HG03457 (cell line): ENCODE results near the gene GALC.

Source experiments
- ATAC-seq: cut with Tn5 transposase; IDR thresholded peaks from one replicate; pipeline ENCODE4 v1.9.1; 2021; ENCODE audit warnings: moderate number of reproducible peaks; ENCODE audit not compliant: unreplicated experiment

The GALC gene

DNA sequence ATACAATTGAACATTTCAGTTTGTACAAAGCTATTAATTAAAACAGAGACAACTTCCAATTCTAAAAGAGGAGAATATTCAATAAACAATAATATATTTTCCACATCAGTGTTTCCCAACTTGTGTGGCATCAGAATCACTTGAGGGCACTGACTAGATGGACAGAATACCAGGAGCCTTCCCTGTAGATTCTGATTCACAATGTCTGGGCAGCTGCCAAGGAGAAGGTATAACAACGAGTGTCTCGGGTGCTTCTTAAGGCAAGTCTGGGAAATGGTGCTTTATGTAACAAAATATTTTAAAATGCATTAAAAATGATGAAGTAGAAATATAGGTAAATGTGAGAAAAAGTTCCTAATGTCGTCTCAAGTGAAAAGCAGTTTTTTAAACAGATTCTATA lies 26.2 kb downstream of the GALC start:
- ATAC-seq, result no peak

DNA sequence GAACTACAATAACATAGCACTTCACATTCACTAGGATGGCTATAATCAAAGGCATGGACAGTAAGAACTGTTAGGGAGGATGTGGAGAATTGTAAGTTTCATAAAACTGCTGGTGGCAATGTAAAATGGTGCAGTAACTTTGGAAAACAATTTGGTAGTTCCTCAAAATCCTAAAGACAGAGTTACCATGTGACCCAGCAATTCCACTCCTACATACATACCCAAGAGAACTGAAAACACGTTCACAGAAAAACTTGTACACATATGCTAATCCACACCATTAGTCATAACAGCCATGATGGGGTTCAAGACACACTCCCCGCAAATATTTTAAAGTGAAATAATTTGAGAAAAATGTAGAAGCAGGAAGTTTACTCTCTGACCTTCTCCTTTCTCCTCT lies 31.7 kb downstream of the GALC start:
- ATAC-seq, result no peak

DNA sequence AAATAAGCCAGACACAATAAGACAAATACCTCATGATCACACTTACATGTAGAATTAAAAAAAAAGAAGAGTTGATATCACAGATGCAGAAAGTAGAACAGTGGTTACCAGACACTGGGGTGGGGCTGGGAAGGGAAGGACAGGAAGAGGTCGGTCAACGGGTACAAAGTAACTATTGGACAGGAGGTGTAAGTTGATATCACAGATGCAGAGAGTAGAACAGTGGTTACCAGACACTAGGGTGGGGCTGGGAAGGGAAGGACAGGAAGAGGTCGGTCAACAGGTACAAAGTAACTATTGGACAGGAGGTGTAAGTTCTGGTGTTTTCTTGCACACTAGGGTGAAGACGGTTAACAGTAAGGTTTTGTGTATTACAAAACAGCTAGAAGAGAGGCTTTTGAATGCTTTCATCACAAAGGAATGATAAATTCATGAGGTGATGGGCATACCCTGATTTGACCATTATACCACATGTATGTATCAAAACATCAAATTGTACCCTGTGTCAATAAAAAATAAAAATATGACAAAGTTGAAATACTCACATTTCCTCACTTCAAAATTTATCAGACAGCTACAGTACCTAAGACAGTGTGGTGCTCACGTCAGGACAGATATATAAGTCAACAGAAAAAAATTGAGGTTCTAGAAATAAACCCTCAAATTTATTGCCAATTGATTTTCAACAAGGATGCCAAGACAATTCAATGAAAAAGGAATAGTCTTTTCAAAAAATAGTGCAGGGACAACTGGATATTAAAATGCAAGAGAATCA lies 32.8 kb downstream of the GALC start:
- no peak for ATAC-seq

DNA sequence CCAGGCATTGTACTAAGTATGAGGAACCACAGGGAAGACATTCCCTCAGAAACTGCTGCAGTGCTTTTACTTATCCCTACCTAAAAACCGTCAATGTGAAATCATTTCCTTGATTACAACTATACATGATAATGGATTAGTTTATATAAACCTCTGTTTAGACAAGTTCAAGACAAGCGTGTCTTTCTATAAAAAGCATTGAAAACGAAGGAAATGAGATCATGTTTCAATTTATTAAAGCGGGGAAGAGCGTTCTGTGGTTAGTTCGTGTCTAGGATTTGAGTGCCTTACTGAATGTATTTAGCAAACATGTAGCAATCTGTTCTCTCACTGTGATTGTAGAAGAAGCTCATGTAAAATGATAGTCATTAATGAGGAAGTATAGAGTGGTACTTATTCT lies 37.5 kb downstream of the GALC start:
- ATAC-seq, result no peak

DNA sequence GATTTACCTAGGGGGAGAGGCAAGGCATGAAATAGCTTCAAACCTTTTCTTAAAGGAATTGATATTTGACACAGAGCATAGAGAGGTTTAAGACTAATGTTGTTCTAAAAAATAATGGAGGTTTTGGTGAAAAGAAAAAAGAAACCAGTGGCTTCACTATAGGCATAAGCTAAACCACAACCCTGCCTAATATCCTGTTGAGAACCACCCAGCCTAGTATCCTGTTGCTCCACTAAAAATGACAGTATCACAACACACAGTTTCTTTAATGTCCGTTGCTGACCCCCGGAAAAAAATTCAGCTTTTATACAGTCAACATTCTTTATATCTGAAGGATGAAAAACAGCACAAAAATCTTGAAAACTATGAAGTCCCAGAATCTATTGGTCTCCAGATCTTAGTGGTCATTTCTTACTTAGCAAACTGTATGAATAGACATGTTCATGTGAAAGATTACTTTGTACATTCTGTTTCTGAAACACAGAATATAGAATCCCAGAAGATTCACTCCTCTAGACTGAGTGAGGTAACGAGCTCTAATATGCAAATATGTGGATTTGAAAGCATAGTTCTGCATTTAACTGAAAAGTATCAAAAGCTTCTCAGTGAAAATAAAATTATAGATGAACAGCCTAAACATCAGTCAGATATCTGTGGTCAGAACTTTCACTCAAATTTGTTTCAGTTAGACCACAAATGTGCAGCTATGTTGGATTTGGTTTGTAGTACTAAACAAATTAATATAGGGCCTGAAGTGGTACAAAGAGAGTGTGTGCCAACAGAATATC lies 40.5 kb downstream of the GALC start:
- ATAC-seq, result peak; percentile 88

DNA sequence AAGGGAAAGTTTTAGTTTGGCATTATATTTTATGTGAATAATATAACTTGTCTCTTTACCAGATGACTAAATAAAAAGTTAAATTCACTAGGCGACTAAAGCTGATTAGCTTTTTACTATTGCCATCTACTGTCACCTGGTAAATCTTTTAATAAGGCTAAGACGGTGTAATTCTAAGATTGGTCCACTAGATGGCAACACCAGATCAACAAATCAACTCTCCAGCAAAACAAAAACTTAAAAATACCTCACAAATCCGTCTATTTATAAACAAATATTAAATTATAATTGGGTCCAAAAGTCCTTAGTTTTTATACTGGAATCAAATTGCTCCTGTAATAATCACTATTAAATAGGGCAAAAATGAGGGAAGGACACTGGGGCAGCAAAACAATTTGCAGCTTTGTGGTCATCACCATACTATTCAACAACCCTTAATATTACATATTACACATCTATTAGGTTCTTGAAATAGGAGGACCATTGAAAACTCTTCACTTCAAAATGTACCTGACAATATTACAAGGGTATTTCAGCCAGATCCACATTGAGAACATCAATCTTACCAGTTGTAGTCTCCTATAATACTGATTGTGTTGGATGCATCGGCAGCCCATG lies 47.9 kb downstream of the GALC start:
- ATAC-seq, result no peak

DNA sequence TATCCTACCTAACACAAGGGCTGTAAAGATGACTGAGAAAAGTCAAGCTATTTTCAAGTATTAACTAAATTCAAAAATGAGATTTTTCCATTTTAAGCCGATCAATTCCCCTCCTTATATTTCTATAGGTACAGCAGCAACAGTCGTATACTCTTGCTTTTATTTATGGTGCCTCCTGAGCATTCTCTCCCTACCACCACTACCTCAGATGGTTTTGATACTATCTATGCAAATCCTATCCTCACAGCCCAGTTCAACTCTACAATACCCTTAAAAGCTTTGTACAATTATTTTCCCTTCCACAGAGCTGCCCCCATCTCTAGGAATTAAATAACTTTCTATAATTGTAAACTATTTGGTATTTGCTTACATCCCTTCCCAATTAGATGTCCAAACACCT lies 52.1 kb downstream of the GALC start:
- ATAC-seq, result no peak

DNA sequence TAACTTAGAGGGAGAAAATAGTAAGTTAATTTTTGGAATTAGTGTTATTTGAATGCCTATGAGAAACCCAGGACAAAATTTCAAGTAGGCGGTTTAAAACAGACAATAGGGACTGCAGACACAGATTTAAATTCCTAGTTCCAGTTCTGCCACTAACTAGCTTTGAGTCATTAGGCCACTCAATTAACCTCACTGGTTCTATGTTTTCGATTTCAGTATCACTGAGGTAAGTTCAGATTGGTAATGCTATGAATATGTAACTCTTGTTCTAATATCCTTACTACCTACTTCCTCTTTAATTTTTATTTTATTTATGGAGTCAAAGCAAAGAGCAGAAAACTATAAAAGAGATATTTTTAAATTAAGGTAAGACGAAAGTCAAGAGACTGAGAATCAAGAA lies 52.6 kb downstream of the GALC start:
- peak; percentile 96 for ATAC-seq

DNA sequence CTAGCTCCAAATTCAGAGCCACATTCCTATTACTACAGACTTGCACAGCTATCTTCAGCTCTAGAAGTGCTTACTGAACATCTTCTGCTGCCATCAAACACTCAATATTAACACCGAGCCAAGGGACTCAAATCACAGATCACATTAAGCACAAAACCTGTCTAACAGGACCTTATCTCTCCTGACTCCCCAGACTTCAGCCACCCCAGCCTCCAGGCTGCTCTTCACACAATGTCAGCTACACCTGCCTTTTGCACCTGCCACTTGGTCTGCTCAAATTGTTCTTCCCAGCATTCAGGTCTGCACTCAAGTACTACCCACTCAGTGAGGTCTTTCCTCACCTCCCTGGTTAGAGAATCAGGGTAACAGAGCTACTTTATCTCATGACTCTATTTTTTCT lies 57.1 kb downstream of the GALC start:
- ATAC-seq, result no peak

DNA sequence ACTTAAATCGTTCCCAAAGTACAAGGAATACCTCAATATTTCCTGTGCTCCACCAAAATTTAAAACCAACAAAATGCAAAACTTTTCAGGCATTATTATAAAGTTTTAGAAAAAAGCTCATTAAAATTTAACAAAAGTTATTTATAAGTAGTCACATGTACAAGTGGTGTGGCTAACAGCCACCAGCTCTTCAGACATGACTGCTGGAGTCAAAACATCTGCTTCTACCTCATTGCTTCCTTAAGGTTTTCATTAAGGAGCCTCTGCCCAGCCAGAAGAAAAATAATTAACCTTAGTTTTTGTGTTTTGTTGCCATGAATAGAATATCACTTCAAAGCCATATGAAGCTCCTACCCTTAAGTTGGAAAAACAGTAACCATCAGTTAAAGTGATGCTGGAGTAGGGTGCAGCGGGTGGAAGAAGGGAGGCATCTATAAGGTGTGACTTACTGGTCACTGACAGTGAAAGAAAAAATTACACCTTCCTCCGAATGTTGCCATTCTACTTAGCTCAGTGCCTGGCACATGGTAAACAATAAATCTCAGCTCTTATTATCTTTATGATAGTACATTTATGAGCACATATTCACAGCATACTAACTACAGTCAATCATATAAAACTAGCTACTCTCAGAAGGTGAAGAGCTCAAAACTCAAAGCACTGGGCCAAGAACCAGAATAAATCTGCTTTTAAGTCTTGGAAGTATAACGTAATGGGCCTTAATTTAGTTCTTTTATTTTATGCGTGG lies 57.7 kb downstream of the GALC start:
- ATAC-seq, result no peak

DNA sequence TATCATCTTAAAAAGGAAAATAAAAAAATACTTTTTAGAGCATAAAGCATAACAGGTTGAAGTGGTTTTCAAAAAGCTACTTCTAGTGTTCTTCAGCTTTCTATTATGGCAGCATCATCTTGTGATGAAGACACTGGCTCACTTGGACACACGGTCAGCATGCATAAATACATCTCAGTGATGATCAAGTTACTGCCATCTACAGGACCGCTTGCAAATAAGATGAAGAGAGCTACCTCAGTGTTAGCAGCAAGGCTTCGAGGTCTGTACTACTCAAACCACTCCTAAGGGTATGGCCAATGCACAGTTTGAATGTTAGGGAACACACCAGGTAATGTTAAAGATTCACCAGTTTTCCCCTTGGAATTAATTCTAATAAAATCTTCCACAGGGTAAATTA lies 58.8 kb downstream of the GALC start:
- no peak for ATAC-seq

DNA sequence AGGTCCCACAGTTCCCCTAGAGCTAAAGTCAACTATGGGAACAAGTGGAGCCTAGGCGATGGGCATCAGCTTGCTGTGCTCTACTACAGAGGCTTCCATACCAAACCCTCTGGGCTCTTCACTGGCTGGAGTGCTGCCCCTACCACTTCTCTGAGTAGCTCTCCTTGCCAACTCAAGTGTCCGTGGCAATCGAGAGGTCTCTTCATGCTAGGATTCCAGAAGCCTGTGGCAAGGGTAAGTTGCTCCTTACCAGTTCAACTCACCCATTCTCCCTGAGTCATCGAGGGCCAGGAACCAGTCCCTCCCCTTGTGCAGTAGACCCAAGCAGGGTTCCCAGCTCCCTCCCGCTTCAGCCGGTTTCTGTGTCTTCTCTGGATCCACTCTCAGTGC lies 76.1 kb downstream of the GALC start:
- ATAC-seq, result no peak

DNA sequence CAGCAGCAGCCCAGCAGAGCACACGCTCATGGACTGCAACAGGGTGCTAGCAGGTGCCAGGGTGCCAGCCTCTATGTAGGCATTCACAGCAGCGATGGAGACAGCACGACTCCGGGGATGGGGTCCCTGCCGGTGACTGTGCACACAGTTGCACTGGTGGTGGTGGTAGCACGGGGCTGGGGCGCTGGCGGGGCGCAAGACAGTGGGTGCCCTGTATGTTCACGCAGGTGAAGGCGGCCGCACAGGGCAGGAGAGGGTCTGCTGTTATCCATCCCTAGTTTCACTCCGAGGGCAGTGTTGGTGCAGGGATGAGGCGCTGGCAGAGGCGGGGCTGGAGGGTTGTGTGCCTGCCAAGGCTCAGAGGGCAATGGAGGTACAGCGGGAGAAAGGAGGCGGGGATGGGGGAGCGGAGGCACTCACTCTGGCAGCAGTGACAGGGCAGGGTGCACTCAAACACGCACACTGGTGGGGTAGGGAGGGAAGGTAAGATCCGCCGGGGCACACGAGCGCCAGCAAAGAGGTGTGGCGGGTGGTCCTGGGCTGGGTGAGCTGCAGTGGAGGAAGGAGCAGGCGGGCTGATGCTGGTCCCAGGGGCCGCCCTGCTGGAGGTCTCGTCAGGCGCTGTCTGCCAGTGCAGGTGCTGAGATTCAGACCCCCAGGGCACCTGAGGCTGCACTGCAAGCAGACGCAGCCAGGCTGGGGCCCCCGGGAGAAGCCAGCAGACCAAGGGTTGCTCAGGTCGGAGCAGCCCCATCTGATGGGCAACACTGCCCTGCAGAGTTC lies 76.7 kb downstream of the GALC start:
- no peak for ATAC-seq

DNA sequence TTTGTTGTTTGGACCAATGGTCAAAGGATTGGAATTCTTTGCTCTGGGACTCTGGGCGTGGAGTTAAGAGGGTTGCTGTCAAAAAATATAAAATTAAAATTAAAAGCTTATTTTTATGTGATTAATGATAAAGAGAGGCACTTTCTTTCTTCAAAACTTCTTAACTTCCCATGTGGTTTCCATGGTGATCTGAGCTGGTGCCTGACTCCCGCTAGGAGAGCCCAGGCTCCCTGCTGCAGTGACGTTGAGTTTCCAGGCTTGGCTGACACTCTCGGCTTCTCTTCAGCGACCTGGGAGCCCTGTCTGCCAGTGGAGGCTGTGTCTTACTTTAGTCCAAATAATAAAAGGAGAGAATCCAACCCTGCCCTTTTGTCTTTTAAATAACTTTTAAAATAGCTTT lies 84.4 kb downstream of the GALC start:
- no peak for ATAC-seq

DNA sequence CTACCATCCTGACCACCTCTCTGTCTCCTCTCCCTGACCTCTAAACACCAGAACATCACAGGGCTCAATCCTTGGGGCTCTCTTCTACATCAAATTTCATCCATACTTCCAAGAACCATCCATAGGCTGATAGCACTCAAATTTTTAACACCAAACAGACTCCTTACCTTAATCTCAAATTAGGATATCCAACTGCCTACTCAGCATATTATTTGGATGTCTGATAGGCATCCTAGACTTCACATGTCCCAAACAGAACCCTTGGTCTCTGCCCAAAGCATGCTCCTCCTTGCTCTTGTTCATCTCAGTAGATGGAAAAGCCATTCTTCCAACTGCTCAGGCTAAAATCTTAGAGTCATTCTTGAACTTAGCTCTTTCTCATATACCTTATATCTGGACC lies 91.3 kb downstream of the GALC start:
- ATAC-seq, result no peak

DNA sequence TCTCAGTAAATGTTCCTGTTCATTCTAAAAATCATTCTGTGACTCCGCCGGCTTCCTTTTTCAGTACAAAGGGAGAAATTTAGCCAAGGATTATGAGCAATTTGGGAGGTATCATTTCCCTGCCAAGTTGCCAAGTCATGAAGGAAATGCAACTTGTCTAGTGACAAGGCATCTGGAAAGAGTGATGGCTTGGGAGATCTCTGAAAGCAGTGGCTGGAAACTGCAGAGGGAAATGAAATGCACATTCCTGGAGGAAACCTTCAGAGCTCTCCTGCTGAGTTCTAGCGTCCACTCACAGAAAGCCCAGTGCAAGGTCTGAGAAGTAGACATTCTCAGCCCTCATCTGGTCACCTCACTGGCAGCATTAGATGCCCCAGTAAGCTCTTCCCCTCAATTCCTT lies 91.7 kb downstream of the GALC start:
- ATAC-seq, result no peak

DNA sequence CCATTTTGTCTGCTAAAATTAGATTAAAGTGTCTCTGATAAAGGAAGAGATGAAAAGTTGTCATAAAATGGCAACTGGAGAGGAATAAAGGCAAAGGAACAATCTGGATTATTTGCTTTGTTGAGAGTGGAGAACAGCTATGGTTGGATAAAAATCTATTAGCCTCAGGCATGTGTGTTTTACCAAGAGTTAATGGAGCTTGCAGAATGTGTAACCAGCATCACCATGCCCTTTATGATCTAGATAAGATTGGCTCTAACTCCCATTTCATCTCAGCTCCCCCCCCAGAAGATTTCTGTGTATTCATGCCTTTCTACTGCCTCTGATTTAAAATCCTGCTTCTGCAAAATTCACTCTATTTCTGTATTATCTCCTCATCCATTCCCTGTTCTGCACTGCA lies 93.8 kb downstream of the GALC start:
- ATAC-seq, result no peak

DNA sequence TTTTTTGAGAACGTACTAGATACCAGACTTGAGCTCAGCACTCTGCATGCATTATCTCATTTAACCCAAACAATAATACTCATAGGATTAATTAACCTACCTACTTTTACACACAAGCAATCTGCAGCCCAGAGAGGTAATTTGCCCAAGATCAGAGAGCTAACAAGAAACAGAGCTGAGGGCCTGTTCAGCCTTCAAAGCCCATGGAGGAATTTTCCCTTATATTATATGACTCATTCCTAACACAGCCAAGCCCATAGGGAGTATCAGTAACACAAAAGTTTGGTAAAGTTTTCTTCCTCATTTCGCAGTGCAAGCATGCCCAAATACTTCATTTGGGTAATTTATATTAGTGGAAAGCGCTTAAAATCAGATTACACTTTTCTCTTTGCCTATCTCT lies 94.7 kb downstream of the GALC start:
- no peak for ATAC-seq

DNA sequence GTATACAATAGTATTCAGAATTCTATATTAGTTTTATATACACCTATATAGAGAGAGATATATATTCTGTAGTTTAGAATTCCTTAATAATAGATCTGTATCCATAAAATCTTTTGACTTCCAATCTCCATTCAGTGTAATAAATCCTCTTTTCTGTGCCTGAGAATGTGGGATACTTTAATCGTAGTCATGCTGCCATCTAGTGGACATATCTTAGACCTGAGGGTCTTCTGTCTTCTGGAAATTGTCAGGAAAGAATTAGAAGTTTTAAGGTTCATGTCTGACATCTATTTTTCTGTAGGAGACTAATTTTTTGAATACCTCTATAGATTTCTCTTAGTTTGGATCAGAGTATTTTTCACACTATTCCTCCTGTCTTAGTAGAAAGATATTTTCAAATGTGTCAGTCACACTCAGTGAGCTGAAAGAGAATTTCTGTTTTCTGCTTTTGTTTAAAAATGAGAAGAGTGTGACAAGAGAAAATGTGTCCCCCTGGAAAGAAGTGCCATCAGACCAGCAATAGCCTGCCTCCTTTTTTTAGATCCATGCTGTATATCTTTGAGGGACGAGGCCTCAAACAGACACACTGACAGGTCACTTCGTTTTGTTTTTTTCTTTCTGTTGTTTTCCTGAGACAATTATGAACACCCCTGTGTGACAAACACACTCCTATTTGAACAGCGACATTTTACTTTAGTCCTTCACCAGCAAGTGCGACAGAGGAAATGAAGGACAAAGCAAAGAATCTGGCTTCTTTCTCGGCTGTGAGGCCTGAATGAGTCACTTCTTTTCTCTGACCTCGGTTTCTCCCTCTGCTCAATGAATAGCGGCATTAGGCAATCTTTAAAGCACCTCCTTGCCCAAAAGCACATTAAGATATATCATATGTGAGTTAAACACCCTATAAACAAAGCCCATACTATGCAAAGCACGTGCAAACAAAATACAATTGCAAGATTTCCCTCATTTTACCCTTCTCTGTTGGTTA lies 96.3 kb downstream of the GALC start:
- ATAC-seq, result no peak
